NCI-H446 treated with DMSO at 0.1 percent for 48 hours (cell line): ENCODE data around the gene CNTNAP2.
"Not testable (repeated sequence)": the region's sequence is repeated elsewhere in the genome, so short reads cannot be mapped to it uniquely, and the experiment has no call there.

Experiments
- DNase-seq: peaks from one replicate; lab custom pipeline; 2025; lab: John Stamatoyannopoulos, UW

The CNTNAP2 gene

DNA sequence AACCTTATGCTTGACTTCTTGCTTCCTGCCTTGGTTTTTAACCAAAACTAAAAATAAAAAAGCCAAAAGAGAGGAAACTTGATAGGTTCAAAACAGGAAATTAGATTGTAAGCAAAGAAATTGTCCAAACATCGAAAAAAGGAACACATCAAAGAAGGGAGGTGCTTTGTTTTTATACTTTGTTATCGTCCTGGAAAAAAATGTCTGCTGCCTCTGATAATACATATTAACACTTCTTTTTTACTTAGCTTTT, 2187.4 kb downstream of the CNTNAP2 start:
- no peak for DNase-seq

- no peak for DNase-seq
Observed at GRCh38 chr7:148304456-148304855, 2187.9 kb downstream of the CNTNAP2 start.

DNA sequence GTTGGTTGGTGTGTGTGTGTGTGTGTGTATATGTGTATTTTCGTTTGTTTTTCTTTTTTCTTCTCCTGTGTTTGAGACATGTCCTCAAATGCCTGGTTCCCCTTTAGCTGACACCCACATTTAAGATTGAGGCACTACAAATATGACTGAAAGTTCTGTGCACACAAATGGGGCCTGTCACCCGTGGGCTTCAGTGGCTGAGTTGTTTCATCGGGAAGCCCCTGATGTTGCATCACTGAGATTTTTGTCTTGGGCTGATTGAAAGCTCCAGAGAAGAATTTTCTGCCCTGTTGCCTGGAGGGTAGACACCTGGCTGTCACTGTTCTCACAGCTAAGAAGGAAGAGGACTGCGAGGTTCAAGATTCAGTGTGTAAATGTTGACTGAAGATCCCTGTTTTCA, 2190.2 kb downstream of the CNTNAP2 start:
- no peak for DNase-seq

DNA sequence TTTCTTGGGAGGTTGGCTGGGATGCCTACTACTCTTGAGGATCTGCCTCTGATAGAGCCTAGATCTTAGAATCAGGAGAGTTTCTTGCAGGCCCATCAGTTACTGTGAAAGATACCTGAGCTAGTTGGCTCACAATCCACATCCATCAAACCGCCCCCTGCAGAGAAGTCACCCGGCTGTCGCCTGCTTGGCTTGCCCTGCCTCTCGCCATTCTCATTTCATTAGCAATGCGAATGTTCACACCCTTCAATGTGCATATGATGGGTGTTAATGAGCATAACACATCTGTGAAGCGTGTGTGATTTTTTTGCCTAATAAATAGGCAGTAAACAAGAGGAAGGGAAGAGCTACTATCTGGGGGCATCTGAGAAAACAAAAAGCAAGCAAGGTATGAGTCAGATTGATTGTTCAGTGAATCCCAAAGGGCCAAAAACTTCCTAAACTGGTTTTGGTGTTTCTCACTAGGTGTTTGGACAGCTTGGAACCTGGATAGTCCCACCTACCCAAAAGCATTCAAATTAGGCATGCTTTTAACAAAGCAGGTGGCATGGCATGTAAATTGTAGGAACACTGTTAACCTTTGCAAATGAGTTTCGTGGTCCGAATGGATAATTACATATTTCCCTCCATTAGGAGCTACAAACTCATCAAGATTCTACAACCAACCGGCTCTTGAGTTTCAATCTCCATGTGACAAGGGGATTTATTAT, 2201.7 kb downstream of the CNTNAP2 start:
- DNase-seq, result no peak

GRCh38 chr7:148318838-148319237, 2202.2 kb downstream of the CNTNAP2 start:
- DNase-seq, result no peak

GRCh38 chr7:148319316-148319808, 2202.8 kb downstream of the CNTNAP2 start:
- DNase-seq, result no peak

GRCh38 chr7:148325208-148325607, 2208.6 kb downstream of the CNTNAP2 start:
- DNase-seq, result no peak

DNA sequence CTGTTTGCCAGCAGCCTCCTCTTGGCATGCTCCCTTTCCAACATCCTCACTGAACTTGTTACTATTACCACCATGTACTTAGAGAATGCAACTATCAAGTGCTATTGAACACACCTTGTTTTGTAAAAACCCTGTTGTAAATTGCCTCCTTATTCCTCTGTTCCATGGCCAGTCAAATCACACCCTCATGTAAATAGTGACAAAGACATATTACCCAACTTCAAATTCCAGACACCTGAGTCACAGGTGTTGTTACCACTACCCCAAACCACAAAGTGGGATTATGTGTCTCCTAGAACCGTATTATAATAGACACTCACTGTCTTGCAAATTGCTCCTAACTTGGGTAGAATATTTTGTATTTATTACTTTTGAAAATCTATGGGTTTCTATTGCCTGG, 2210.8 kb downstream of the CNTNAP2 start:
- no peak for DNase-seq

DNA sequence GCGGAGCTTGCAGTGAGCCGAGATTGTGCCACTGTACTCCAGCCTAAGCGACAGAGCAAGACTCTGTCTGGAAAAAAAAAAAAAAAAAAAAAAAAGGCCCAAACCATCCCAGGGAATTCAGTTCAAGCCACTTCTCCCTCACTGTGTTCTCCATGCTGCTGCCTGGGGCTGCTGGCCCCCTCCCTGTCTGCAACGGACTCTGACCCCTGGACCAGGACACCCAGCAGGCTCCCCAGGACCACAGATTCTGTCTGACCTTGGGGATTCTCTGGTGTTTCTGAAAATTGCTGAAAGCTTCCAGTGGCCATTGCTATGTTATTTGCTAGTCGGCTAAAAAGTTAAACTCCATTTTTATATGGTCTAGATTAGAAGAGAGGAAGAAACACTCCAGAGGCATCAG, 2212.3 kb downstream of the CNTNAP2 start:
- DNase-seq, result no peak

DNA sequence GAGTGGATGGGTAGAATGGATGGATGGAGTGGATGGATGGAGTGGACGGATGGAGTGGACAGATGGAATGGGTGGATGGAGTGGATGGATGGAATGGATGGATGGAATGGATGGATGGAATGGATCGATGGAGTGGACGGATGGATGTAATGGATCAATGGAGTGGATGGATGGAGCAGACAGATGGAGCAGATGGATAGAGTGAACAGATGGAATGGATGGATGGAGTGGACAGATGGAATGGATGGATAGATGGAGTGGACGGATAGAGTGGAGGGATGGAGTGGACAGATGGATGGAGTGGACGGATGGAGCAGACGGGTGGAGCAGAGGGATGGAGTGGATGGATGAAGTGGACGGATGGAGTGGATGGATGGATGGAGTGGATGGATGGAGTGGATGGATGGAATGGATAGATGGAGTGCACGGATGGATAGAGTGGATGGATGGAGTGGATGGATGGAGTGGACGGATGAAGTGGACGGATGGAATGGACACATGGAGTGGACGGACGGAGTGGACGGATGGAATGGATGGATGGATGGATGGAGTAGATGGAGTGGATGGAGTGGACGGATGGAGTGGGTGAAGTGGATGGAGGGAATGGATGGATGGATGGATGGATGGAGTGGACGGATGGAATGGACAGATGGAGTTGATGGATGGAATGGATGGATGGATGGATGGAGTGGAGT, 2213.7 kb downstream of the CNTNAP2 start:
- DNase-seq, result no peak

- no peak for DNase-seq
Observed at GRCh38 chr7:148330822-148331221, 2214.2 kb downstream of the CNTNAP2 start.

GRCh38 chr7:148331456-148331855, 2214.9 kb downstream of the CNTNAP2 start:
- DNase-seq, result not testable (repeated sequence)

GRCh38 chr7:148332191-148333186, 2215.9 kb downstream of the CNTNAP2 start:
- no peak for DNase-seq

GRCh38 chr7:148334441-148334956, 2217.9 kb downstream of the CNTNAP2 start:
- no peak for DNase-seq

GRCh38 chr7:148334959-148335577, 2218.5 kb downstream of the CNTNAP2 start:
- DNase-seq, result no peak

DNA sequence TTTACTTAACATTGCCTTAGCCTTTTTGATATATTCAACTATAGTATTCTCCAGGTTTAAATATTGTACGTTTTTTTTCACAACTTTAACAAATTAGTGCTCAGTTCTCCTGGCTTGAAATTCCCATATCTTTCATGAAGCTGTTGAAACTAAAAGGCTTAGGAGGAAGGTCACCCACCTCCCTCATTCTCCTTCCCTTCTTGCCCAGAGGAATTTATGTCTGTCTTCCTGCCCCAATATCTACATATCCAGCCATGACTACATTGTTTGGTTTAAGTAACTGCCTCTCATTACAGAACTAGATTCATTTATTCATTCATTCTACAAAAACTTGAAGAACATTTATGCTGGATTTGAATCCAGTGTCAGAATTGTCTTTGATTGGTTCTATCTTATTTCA, 2219.2 kb downstream of the CNTNAP2 start:
- no peak for DNase-seq

GRCh38 chr7:148336411-148336810, 2219.8 kb downstream of the CNTNAP2 start:
- no peak for DNase-seq

DNA sequence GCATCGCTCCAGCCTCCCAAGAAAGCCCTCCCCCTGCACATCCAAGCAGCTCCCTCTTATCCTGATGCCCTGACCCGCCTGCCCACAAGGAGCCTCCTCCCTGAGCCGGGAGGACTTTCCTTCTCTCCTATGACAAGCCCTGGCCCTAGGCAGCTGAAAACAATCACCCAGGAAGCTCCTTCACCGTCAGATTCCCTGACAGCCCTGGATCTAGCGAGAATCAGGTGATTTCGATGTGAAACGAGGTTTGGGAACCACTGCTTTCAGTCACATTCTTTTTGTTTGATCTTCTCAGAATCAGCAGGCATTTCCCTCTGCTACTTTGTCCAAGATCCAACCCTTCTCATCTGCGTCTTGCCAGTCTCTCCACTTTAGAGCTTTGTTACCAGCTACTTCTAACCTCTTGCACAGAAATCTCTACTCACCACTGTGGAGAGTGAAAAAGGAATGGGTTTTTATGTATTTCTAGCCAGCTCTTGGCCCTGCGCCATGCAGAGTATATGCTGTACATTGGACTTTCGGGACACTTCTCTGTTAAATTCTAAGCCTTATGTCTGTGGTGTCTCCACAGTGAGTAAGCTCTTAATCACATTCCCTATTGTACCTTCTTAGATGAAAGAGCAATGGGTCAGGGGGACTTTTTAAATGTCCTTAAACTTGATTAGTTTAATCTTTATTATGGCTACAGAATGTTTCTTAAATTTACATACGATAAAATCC, 2220.8 kb downstream of the CNTNAP2 start:
- DNase-seq, result no peak

DNA sequence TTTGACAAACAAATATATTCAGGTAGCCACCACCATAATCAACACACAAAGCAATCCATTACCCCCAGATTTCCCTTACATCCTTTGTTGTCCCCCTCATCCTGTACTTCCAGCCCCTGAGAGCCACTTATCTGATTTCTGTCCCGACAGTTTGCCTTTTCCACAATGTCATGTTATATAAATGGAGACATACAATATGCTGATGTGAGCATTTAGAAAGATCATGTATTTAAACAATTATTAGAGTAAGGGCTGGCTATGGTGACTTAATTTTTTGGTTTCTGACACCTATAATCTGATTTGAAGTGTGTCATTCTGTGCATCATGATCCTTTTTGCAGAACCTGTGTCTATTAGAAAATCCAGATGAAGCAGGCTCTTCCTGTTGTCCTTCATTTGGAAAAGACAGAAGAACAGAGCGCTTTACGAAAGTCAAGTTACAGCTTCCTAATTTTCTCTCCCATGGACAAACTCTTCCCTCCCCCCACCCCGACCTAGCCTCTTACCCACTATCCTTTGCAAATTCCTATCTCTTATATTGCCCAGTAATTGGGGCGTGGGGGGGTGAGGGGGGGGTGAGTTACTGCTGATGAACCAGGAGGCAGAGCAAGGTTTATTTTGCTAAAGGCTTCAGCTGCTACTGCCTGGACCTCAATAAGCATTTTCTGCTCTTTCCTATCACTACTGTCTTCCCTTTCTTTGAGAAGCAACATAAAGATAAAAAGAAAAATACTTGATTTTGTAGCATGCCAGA, 2221.6 kb downstream of the CNTNAP2 start:
- no peak for DNase-seq
